Skin of body (tissue), 2 donors: Measurements from ENCODE around the gene ZNF454. TPM values are rescaled to one million over a fixed set of nuclear protein-coding genes. Genes with fewer than 3 reads are reported as not detected.

Source experiments
- DNase-seq: peaks from one replicate; lab custom pipeline; 2025; lab: John Stamatoyannopoulos, UW
- total RNA-seq: library from RNA; depleted of rRNA; stranded (reverse); fragments of >200 nt; gene quantifications from one replicate; pipeline ENCODE4 v1.2.3, GENCODE V29; 2014

ZNF454 gene
- total RNA-seq = 4.2 TPM

DNA sequence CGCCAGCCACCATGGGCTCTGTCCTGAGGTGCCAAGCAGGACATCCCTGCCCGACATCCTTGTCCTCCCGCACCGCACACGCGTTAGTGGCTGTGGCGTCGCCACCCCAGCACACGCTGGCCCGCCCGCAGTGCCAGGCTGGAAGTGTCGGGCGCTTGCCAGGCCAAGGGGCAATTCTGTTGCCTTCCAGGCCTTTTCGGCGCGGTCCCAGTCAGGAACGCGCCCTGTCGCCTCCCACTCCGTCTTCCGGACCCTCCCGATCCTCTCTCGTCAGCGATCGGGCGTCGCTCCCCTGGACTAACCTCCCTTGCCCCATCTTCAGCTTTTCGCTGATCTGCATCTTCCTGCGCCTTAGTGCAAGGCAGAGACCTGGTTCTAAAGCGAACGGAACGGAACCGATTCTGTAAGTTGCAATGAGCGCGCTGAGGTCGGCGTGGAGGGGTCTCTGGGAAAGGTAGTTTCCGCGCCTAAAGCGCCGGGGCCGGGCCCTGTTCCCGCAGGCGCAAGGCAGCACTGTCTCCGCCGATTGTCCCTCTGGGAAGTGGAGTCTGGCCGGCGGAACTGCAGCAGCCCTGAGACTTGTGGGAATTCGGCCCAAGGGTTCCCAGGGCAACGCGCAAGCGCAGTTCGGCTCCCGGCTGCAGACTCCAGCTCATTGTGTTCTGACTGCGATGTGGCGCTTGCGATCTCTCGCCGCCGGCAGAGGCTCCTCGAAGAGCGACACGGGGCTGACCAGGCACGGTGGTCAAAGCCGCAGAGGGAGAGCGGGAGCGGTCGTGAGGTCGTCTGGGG lies at the start of gene ZNF454:
ZNF454 (plus strand) TSS at position 630 of the 792 bp plus-strand sequence. CDS start 1,594 bp downstream, outside the sequence.
- peak; percentile 95 for DNase-seq

DNA sequence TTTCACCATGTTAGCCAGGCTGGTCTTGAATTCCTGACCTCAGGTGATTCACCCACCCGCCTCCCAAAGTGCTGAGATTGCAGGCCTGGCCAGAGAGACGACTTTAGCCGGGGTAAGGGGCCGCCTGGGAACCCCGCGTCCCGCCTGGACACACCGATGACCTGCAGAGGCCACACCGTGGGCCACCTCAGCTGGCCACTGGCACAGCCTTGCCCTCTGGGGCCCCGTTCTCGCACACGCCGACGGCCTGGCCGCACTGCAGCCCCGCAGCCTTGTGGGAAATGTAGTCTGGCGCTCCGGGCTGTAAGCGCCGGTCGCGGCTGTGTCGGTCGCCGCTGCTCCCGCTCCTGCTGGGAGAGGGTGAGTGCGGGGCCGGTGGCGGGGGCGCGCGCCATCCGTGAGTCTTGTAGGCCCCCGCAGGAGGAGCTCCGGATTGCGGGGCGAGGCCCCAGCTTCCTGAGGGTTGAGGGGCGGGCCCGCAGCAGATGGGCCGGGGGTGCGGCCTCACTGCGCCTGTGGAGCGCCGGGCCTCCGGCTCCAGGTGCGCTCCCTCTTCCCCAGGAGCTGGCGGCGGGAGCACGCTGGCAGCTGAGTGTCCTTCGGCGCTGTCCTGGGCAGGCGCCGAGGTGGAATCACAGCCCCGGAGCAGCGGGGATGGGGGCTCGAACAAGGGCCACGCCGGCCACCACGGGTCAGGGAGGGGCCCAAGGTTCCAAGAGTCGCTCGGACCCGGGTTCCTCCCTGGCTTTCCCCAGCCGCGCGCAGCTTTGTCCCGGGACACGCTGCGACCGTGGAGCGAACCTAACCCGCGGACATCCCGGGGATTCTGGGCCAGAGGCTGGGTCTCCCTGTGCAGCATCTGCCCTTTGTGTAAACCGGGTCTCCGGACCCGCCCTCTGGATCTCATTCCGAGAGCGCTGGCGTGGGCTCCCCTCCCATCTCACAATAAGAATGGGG lies 45.1 kb upstream of the ZNF454 start, which contains the start of gene ZFP2:
ZFP2 (plus strand) TSS at position 299 of the 957 bp plus-strand sequence. CDS start 35,401 bp downstream, outside the sequence.
- DNase-seq = no peak

DNA sequence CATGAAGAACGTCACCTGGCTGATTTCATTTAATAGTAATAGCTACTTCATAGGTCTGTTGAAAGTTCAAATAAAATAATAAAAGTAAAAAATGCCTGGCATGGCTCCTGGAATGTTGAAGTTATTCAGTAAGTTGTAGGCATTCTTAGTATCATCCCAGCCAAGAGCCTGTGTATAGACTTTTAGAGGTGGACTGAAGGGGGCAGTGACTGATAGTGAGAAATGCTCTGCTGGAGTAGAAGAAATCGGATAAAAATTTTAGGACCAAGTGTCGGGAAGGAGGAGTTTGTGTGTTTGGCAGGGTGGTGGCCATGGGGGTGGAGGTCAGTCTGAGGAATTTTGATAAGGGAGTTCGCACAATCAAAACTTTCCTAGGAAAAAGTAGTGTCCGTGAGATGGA lies 41.7 kb upstream of the ZNF454 start:
- no peak for DNase-seq

DNA sequence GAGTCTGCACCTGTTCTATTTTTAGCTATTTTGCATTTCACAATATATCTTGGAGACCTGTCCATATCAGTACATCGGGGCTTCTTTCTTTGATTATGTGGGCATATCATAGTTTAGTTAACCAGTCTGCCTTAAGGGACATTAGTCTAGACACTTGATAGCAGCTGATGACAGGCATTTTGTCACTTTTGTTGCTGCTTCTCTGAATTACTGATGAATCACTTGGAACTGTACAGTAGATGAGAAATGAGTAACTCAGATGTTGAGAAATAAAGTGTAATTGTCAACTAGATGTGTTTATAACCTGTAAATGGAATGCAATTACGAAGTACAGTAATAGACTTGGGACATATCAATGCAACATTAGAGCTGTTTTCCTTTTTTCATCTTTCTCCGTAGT lies 38.1 kb upstream of the ZNF454 start:
- no peak for DNase-seq

DNA sequence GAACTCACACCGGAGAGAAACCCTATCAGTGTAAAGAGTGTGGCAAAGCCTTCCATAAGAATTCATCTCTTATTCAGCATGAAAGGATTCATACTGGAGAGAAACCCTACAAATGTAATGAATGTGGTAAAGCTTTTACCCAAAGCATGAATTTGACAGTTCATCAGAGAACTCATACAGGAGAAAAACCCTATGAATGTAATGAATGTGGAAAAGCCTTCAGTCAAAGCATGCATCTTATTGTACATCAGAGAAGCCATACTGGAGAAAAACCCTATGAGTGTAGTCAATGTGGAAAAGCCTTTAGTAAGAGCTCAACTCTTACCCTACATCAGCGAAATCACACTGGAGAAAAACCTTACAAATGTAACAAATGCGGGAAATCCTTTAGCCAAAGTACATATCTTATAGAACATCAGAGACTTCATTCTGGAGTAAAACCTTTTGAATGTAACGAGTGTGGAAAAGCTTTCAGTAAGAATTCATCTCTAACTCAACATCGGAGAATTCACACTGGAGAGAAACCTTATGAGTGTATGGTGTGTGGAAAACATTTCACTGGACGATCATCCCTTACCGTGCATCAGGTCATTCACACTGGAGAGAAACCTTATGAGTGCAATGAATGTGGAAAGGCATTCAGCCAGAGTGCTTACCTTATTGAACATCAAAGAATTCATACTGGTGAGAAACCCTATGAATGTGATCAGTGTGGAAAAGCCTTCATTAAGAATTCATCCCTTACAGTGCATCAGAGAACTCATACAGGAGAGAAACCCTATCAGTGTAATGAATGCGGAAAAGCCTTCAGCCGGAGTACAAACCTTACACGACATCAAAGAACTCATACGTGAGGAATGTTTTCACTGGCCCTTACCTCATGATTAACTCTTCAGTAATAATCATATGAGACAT lies 8.9 kb upstream of the ZNF454 start:
- DNase-seq = no peak

DNA sequence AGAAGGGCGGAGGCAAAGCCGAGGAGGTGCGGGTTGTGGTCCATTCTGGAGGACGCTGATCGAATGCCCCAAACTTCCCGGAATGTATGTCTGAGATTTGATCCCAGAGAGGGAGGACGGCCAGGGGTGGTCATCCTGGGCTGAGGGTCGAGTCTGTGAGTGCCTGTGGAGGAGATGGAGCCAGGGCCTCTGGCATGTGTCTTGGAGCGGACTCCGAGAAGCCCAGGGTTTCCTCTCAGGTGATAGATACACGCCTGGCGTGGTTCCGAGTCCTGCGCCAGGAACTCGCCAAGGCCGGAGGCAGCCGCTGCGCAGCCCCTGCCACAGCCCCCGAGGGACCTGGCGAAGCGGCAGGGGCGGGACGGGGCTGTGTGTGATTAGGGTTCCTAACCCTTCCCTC lies 363 bp downstream of the ZNF454 start:
- no peak for DNase-seq

DNA sequence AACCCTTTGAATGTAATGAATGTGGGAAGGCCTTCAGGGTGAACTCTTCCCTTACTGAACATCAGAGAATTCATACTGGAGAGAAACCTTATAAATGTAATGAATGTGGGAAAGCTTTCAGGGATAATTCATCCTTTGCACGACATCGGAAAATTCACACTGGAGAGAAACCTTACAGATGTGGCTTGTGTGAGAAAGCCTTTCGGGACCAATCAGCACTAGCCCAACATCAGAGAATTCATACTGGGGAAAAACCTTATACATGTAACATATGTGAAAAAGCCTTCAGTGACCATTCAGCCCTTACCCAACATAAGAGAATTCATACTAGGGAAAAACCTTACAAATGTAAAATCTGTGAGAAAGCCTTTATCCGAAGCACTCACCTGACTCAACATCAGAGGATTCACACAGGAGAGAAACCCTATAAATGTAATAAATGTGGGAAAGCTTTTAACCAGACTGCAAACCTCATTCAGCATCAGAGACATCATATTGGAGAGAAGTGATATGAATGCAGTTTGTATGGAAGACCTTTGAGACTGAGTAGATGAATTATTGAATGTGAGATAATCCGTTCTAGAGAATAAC lies 24.6 kb downstream of the ZNF454 start:
- no peak for DNase-seq

DNA sequence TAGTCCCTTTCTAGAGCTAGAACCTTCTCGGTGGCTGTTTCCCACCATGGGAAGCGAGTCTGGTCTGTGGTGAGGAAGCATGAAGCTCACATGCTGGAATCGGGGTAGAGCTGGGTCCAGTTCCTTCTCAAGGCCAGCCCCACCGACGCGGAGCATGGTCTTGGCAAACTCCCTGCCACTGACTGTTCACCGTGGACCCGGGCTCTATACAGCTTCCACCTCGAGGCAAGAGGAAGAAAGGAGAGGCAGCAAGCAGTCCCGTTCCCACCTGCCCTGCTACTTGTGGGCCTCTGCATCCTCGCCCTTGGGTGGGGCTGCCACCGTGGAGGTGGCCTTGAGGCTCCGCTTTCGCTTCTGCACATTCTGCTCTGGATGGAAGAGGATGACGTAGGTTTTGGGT lies 40.4 kb downstream of the ZNF454 start:
- no peak for DNase-seq

DNA sequence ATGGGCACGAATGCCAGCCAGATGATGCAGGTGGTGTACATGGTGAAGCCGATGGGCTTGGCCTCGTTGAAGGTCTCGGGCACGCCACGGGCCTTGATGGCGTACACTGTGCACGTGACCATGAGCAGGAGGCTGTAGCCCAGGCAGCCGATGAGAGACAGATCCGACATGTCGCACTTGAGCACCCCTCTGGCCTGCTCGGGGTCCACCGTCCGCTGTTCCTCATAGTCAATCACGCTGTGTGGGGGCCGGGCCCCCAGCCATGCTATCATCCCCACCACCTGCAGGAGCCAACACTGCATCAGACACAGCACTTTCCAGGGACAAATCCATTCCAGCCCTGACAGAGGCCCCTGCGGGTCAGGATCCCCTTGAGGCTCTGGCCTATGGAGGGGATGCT lies 41.9 kb downstream of the ZNF454 start:
- DNase-seq = no peak

DNA sequence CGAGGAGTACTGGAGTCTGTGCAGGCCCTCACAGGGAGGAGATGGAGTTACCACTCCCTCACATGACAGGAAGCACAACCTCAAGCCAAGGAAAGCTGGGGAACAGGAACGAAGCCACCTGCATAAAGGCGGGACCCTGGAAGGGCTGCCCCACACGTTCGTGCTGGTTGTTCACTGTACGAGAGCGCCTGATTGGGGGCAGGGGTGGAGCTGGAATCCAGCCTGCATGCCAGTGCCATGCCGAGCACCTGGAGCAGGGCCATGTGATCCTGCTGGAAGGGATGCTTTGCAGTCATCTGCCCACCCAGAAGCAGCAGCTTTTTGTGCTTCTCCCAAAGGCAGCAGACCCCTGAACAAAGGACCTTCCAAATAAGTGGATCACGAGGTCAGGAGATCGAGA lies 42.7 kb downstream of the ZNF454 start:
- DNase-seq = no peak

DNA sequence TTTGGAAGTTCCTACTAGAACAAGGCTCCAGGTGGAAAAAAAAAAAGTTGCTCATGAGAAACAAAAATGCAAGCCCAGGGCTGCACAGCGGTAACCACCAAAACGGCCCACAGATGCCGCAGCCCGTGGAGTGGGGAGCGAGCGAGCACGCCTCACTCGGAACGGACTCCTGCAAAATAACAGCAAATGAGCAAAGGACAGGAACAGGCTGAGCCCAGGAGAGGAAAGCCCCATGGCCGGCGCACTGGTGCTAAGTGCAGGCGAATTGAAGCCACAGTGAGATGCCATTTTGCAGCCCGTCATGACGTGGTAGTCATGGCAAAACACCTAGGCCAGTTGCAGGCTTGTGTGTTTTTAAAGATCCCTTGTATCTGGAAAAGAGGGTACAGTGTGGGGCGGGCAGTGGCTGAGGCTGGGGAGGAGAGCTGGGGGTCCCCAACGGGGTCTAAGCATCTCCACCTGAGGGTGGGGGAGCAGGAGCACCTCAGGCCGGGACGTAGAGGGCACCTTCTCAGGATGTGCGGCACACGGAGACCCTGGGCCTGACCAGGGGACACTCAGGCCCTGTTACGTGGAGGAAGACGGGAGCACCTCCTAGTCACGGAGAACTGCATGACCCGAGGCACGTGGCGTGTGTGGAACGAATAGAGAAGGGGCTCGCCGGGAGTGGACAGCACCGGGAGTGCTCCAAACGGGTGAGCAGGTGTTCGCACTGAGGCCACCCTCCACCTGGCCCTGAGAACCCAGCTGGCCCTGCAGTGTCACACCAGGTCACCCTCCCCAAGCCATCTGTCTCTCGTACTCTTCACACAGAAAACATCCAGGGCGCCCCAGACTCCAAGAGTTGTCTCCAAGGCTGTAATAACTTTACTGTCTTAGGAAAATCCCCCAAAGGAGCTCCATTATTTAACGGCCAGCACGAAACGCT lies 43.4 kb downstream of the ZNF454 start:
- DNase-seq = no peak

DNA sequence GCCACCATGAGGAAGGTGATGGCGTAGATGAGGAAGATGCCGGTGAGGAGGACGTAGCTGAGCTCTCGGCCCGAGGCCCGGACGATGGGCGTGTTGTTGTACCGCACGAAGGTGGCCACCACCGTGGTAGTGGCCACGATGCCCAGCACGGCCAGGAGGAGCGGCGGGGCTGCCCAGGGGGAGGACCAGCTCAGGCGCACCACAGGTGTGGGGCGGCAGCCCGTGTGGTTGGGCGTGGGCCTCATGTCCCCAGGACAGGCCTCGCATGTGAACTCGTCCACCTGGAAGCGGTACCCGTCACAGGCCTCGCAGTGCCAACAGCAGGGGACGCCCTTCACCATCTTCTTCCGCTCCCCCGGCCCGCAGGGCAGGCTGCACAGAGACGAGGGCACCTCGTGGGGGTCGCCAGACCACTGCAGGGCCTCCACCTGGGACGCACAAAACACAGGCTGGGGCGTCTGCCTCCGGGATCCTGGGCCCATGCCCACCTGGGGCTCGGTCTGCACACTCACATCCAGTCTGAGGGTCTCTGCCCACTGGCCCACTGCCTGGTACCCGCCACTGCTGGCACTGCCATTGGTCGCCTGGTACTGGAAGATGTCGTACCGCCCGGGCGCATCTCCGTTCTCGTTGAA lies 45.4 kb downstream of the ZNF454 start:
- DNase-seq = no peak

DNA sequence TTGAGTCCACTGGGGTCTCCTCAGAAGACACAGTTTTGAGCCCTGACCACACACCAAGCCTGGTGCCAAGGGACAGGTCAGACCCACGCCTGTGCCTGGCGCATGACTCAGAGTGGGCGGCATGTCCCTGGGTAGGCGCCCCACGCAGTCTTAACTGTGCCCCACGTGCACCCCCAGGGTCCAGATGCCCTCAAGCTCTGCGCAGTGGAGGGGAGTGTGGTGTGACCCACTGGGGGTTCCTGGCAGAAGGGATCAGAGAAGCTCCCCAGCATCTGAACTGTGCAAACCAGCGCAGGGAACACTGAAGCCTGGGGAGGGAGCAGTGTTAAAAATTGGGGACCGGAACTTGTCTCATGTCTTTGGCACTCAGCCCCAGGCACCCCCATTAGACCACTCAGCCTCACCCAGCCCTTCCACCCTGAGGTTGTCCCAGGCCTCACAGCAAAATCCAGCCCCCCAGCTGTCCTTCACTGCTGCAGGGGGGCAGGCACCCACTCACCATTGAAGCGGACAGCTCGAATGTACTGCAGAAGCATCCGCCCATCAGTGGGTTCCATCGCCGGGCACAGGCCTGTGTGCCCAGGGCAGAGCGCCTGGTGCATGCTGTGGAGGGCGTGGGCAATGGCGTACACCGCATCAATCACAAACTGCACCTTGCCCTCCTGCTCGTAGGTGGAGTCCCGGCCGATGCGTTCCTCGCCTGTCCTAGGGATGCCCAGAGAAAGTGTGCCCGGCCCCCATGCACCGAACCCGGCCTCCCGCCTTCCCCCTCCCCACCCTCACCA lies 47.6 kb downstream of the ZNF454 start:
- DNase-seq = no peak

DNA sequence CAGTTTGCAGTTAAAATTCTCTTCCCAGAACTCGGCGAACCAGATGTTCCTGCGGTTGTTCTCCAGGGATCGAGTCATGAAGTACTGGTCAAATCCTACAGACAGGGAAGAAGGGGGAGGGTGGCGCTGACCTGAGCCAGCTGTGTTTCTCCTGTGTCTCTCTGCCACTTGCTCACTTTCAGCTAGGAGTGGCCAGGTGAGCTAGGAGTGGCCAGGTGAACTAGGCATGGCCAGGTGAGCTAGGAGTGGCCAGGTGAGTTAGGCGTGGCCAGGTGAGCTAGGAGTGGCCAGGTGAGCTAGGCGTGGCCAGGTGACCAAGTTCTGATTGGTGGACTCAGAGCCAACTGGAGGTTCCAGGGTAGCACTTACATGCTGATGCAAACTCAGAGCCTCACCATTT lies 48.3 kb downstream of the ZNF454 start:
- no peak for DNase-seq

DNA sequence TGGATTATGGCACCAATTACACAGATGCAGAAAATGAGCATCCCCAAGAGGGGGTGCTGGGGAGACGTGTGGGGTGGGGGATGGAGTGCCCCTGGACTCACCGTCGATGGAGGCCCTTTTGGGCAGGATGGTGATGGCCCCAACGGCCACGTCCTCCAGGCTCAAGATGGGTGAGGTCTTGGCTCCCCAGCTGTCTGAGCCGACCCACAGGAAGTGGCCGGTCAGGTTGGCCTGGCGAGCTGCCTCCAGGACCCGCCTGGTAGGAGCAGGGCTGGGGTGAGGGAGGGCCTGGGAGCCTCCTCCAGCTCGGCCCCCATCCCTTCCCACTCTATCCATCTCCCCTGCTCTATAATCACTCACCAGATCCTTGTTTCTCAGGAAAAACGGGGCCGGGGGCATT lies 49.5 kb downstream of the ZNF454 start:
- DNase-seq = no peak

DNA sequence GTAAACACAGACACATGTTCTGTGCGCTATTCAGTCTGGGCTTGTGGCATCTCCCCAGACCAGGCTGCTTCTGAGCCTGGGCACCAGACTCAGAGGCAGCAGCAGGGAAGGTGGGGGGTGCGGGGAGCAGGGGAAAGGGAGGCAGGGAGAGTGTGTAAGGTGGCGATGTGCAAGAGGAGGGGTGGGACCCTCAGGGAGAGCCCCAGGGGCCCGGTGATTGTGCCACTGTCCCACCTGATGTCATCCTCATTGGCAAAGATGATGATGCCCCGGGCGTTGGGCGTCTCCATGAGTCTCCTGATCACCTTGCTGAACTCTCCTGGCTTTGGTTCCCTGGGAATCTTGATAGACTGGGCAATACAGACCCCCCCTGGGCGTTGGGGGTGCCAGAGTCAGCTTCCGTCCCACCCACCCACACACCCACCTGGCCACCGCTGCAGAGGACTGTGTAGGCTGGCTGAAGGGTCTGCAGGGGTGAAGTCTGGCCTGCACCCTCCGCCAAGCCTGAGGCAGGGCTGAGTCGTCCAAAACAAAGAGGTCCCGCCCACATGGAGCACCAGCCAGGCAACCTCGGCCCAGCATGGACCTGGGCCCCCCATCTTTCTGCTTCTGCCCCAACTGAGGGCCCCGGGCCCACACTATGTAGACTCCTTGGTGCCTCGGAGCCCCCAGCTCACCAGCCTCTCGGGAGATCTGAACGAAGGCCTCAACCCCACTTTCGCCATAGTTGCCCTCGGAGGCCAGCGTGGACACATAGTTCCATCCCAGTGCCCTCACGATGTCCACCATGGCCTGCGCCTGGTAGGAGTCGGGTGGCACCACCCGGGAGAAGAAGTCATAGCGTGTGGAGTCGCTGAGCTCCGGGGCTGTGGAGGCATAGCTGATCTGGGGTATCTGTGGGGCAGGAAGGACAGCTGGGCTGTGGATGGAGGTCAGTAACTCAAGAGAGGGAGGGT lies 50.5 kb downstream of the ZNF454 start:
- no peak for DNase-seq

DNA sequence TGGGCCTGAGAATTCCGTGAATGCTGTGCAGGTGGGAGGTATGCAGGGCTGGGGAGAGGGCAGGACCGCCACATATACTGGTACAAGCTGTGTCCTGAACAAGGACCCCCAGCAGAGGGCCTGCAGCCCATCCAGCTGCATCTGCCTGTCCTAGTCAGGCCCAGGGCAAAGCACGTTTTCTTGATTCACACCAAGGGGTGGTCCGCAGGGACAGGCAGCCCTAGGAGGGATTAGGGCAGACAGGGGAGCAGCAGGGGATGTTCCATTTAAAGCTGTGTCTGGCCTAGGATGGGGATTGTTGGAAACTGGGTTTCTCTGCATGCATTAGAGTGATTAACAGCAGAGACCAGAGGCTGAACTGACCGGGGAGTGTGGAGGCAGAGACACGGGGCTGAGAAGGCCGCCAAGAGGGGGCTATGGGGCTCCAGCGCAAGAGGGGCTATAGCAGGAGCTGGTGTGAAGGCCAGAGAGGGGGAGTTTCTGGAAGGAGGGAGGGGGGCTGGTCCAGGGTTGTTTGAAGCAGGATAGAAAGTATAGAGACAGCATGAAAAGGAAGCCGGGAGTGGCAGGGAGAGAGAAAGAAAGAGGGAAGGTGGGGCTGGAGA lies 51.4 kb downstream of the ZNF454 start:
- DNase-seq = no peak
